ENCODE measurements around the gene KSR1.

- TF ChIP-seq CTCF (IDR thresholded peaks at IDR 0.05; ENCODE audit: poor library complexity, severe bottlenecking), result no peak
- no peak for TF ChIP-seq POLR2AphosphoS5 (IDR thresholded peaks at IDR 0.05)
Measured at GRCh38 chr17:27667656-27668487, 211.6 kb downstream of the KSR1 start.
